ENCODE measurements around the gene MAP3K14. TPM values are rescaled to one million over a fixed set of nuclear protein-coding genes. Genes with fewer than 3 reads are reported as not detected.

MAP3K14 gene
- total RNA-seq, 1 donor from 2014 or later = 5.2 TPM

DNA sequence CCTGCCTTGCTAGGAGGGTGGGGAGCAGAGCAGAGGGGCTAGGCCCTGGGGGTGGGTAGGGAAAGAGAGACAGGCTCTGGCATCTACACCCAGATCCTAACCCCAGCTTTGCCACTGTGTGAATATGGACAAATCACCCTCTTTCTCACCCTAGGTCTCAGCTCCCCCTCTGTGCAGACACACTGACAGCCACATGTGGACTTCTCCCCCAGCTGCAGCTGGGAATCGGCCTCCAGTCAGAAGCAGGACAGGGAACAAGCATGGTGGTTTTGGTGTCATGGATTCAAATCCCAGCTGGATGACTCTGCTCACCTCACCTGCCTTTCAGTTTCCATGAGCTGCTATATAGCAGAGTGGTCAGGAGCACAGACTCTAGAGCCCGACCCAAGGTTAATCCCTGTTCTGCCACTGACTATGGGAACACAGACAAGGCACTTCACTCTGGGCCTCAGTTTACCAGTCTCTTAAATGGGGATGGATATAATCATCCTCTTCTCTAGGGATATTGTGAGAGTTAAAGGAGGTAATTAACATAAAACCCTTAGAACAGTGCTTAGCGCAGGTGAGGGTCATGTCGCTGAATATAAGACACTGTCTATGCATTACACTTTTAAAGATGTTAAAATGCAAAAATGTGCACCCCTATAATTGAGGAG, 26.2 kb upstream of the MAP3K14 start:
- H3K27ac Mint-ChIP-seq (ENCODE audit: unreplicated experiment) = no peak overlapping the region
- DNase-seq (ENCODE audit: low spot score) = no peak
- TF ChIP-seq, protein P1, sequence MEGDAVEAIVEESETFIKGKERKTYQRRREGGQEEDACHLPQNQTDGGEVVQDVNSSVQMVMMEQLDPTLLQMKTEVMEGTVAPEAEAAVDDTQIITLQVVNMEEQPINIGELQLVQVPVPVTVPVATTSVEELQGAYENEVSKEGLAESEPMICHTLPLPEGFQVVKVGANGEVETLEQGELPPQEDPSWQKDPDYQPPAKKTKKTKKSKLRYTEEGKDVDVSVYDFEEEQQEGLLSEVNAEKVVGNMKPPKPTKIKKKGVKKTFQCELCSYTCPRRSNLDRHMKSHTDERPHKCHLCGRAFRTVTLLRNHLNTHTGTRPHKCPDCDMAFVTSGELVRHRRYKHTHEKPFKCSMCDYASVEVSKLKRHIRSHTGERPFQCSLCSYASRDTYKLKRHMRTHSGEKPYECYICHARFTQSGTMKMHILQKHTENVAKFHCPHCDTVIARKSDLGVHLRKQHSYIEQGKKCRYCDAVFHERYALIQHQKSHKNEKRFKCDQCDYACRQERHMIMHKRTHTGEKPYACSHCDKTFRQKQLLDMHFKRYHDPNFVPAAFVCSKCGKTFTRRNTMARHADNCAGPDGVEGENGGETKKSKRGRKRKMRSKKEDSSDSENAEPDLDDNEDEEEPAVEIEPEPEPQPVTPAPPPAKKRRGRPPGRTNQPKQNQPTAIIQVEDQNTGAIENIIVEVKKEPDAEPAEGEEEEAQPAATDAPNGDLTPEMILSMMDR (IDR thresholded peaks at IDR 0.05) = no peak
- H3K36me3 Mint-ChIP-seq (ENCODE audit: low read depth) = no peaks in the 10 kb centered on the region
- H3K4me3 Mint-ChIP-seq (ENCODE audit: unreplicated experiment) = no peak overlapping the region
- no peaks in the 10 kb centered on the region for H3K27me3 Mint-ChIP-seq (ENCODE audit: low read depth)
- no peaks in the 10 kb centered on the region for H3K9me3 Mint-ChIP-seq (ENCODE audit: low read depth)
- H3K4me1 Mint-ChIP-seq (ENCODE audit: low read depth) = peaks cover 30% of the 10 kb centered on the region

DNA sequence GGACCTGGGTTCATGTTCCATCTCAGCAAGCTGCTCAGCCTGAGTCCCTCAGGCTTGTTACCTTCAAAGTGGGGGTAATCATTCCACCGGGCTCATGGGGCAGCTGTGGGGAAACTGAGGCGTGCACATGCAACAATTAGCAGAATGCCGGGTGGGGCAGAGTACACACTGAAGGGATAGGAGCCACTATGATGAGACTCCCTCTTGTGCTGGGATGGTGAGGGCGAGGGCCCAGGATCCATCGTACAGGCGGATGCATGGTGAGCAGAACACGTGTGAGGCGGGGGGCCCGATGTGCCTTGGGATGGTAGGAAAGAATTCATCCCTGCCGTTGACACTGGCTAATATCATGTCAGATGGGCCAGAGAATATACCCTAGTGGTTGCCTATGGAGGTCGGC, 25.5 kb upstream of the MAP3K14 start:
- peaks cover 30% of the 10 kb centered on the region for H3K4me1 Mint-ChIP-seq (ENCODE audit: low read depth)
- no peaks in the 10 kb centered on the region for H3K9me3 Mint-ChIP-seq (ENCODE audit: low read depth)
- TF ChIP-seq, protein P1 (IDR thresholded peaks at IDR 0.05) = no peak
- H3K27ac Mint-ChIP-seq (ENCODE audit: unreplicated experiment) = no peak overlapping the region
- no peaks in the 10 kb centered on the region for H3K36me3 Mint-ChIP-seq (ENCODE audit: low read depth)
- no peaks in the 10 kb centered on the region for H3K27me3 Mint-ChIP-seq (ENCODE audit: low read depth)
- no peak for DNase-seq (ENCODE audit: low spot score)
- H3K4me3 Mint-ChIP-seq (ENCODE audit: unreplicated experiment) = no peak overlapping the region

DNA sequence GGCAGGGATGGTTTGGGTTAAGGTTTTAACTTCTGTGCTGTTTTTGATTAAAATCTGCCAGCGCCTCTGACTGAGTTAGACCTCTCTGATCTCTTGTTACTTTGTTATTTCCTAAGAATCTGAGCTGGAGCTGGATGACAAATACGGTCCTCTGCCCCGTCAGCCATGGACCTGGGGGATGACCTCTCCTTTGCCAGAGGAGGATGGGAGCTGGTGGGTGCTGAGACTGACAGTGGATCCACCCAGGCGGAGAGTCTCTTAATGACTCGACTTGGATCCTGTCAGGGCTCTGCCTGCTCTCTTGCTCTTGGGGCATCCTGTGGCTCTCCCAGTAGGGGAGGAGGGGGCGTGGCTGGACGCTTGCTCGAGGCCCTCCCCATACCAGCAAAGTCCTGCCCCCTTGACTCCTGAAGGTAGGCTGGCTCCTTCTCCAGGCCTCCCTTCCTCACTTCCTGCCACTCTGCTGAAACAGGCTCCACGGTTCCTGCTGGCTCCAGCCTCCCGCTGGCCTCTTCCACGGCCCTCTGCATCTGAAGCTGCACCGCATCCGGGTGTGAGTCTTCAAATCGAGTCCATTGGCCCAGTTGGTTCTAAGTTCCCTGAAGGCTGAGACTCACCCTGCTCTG, 24.8 kb upstream of the MAP3K14 start:
- H3K27me3 Mint-ChIP-seq (ENCODE audit: low read depth) = no peaks in the 10 kb centered on the region
- TF ChIP-seq, protein P1 (IDR thresholded peaks at IDR 0.05) = no peak
- no peak for DNase-seq (ENCODE audit: low spot score)
- peak overlapping the region; percentile 86 for H3K27ac Mint-ChIP-seq (ENCODE audit: unreplicated experiment)
- H3K9me3 Mint-ChIP-seq (ENCODE audit: low read depth) = no peaks in the 10 kb centered on the region
- H3K36me3 Mint-ChIP-seq (ENCODE audit: low read depth) = no peaks in the 10 kb centered on the region
- peaks cover 30% of the 10 kb centered on the region for H3K4me1 Mint-ChIP-seq (ENCODE audit: low read depth)
- peak overlapping the region; percentile 41 for H3K4me3 Mint-ChIP-seq (ENCODE audit: unreplicated experiment)

DNA sequence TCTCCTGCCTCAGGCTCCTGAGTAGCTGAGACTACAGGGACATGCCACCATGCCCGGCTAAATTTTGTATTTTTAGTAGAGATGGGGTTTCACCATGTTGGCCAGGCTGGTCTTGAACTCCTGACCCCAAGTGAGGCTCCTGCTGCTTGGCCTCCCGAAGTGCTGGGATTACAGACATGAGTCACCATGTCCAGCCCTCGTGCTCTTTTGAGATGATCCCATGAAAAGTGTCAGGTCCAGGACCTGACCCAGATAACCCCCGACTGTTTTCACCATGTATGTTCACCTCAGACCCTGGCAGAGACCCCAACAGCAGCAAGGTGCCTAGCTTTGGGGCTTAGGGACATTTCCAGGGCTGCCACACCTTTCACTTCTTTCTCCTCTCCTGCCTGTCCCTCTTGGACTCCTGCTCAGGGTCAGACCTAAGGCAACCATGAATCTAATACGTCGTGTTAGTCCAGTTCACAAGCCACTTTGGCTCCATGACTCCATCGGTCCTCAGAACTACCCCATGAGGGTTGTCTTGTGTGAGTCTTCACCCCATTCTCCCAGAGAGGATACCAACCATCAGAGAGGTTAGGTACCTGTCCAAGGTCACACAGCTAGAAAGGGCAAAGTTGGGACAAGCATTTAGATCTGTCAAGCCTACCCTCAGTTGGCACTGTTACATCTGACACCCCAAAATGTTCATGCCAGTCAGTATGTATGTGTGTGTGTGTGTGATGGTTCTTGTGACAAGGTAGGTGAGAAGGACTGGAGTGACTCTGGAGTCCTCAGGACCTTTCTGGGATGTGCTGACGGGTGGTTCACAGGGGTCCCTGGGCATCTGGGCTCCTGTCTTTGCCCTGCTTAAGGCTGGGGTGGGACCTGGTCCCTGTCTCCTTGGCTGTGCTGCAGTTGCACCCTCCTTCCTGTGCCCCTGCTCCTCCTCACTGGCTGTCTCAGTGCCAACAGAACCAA, 23.1 kb upstream of the MAP3K14 start:
- no peaks in the 10 kb centered on the region for H3K27me3 Mint-ChIP-seq (ENCODE audit: low read depth)
- H3K36me3 Mint-ChIP-seq (ENCODE audit: low read depth) = no peaks in the 10 kb centered on the region
- no peaks in the 10 kb centered on the region for H3K9me3 Mint-ChIP-seq (ENCODE audit: low read depth)
- DNase-seq (ENCODE audit: low spot score) = no peak
- TF ChIP-seq, protein P1 (IDR thresholded peaks at IDR 0.05) = no peak
- H3K27ac Mint-ChIP-seq (ENCODE audit: unreplicated experiment) = no peak overlapping the region
- no peak overlapping the region for H3K4me3 Mint-ChIP-seq (ENCODE audit: unreplicated experiment)
- peaks cover 14% of the 10 kb centered on the region for H3K4me1 Mint-ChIP-seq (ENCODE audit: low read depth)

DNA sequence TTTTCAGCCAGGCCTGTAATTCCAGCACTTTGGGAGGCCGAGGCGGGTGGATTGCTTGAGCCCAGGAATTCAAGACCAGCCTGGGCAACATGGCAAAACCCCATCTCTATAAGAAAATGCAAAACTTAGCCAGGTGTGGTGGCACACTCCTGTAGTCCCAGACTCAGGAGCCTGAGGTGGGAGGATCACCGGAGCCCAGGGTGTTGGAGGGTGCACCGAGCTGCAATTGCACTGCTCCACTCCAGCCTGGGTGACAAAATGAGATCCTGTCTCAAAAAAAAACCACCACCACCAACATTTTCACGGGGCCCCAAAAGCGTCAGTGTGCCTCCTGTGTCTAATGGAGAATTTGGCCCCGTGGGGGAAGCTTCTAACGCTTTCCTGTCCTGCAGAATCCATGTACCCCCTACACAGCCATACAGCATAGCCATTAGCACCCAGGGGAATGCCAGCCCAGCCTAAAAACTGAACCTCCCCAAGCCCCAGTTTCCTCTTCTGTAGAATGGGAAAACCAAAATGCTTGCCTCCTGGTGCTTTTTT, 22.2 kb upstream of the MAP3K14 start:
- H3K27me3 Mint-ChIP-seq (ENCODE audit: low read depth) = no peaks in the 10 kb centered on the region
- H3K9me3 Mint-ChIP-seq (ENCODE audit: low read depth) = no peaks in the 10 kb centered on the region
- H3K4me1 Mint-ChIP-seq (ENCODE audit: low read depth) = peaks cover 14% of the 10 kb centered on the region
- H3K27ac Mint-ChIP-seq (ENCODE audit: unreplicated experiment) = no peak overlapping the region
- H3K36me3 Mint-ChIP-seq (ENCODE audit: low read depth) = no peaks in the 10 kb centered on the region
- DNase-seq (ENCODE audit: low spot score) = no peak
- TF ChIP-seq, protein P1 (IDR thresholded peaks at IDR 0.05) = no peak
- H3K4me3 Mint-ChIP-seq (ENCODE audit: unreplicated experiment) = no peak overlapping the region
